H9 (cell line): ENCODE results near the gene ZBED2. TPM values are rescaled to one million over a fixed set of nuclear protein-coding genes. Genes with fewer than 3 reads are reported as not detected.

ENCODE experiments used
- DNase-seq: peaks from one replicate; pipeline ENCODE4 v3.0.0-alpha.2; 2017
- H2AFZ ChIP-seq: one replicate; pipeline ENCODE4 v1.6.1; 2013; ENCODE audit warnings: mild to moderate bottlenecking, low read length, control low read depth, moderate library complexity
- H2AK5ac ChIP-seq: 2 replicates; pipeline ENCODE4 v1.6.1; 2013; ENCODE audit warnings: low read length, control low read depth, mixed read lengths; ENCODE audit not compliant: insufficient read length
- H2BK120ac ChIP-seq: one replicate; pipeline ENCODE4 v1.6.1; 2013; ENCODE audit warnings: low read depth, mild to moderate bottlenecking, low read length, control low read depth, inconsistent platforms; ENCODE audit not compliant: poor library complexity, severe bottlenecking
- H2BK12ac ChIP-seq: 2 replicates; pipeline ENCODE4 v1.6.1; 2013; ENCODE audit warnings: low read length, control low read depth, mixed read lengths, low read depth; ENCODE audit not compliant: insufficient read length
- H2BK15ac ChIP-seq: 2 replicates; pipeline ENCODE4 v1.6.1; 2013; ENCODE audit warnings: low read depth, low read length, control low read depth
- H2BK20ac ChIP-seq: one replicate; pipeline ENCODE4 v1.6.1; 2013; ENCODE audit warnings: low read depth, mild to moderate bottlenecking, low read length, control low read depth, inconsistent platforms; ENCODE audit not compliant: poor library complexity, severe bottlenecking
- H2BK5ac ChIP-seq: 2 replicates; pipeline ENCODE4 v1.6.1; 2013; ENCODE audit warnings: low read length, control low read depth, mixed read lengths; ENCODE audit not compliant: insufficient read length
- H3K14ac ChIP-seq: 2 replicates; pipeline ENCODE4 v1.6.1; 2013; ENCODE audit warnings: low read length, control low read depth; ENCODE audit not compliant: insufficient read depth
- H3K18ac ChIP-seq: 2 replicates; pipeline ENCODE4 v1.6.1; 2013; ENCODE audit warnings: low read depth, mild to moderate bottlenecking, mixed read lengths, low read length, control low read depth; ENCODE audit not compliant: insufficient read length
- H3K23ac ChIP-seq: 2 replicates; pipeline ENCODE4 v1.6.1; 2013; ENCODE audit warnings: low read length, control low read depth, mixed read lengths, low read depth; ENCODE audit not compliant: insufficient read length
- H3K23me2 ChIP-seq: 2 replicates; pipeline ENCODE4 v1.6.1; 2013; ENCODE audit warnings: low read depth, mild to moderate bottlenecking, mixed read lengths, low read length, control low read depth; ENCODE audit not compliant: insufficient read length, poor library complexity, severe bottlenecking
- H3K27ac ChIP-seq: 2 replicates; pipeline ENCODE4 v1.5.1; 2013; ENCODE audit warnings: low read length, control low read depth, mixed read lengths, low read depth; ENCODE audit not compliant: insufficient read length
- H3K27me3 ChIP-seq: 2 replicates; pipeline ENCODE4 v1.6.1; 2013; ENCODE audit warnings: low read length, control low read depth, inconsistent platforms; ENCODE audit not compliant: insufficient read depth
- H3K4ac ChIP-seq: 2 replicates; pipeline ENCODE4 v1.6.1; 2013; ENCODE audit warnings: low read depth, mild to moderate bottlenecking, control low read depth, inconsistent platforms, low read length, moderate library complexity
- H3K4me1 ChIP-seq: 2 replicates; pipeline ENCODE4 v1.6.1; 2013; ENCODE audit warnings: low read length, control low read depth, inconsistent platforms; ENCODE audit not compliant: insufficient read depth
- H3K4me2 ChIP-seq: 2 replicates; pipeline ENCODE4 v1.6.1; 2013; ENCODE audit warnings: low read length, control low read depth, mixed read lengths; ENCODE audit not compliant: insufficient read length, insufficient read depth
- H3K56ac ChIP-seq: 2 replicates; pipeline ENCODE4 v1.6.1; 2013; ENCODE audit warnings: low read depth, mild to moderate bottlenecking, mixed read lengths, low read length, control low read depth; ENCODE audit not compliant: insufficient read length
- H3K79me1 ChIP-seq: 2 replicates; pipeline ENCODE4 v1.6.1; 2013; ENCODE audit warnings: low read depth, mild to moderate bottlenecking, moderate library complexity, low read length, control low read depth, inconsistent platforms; ENCODE audit not compliant: insufficient read depth, poor library complexity, severe bottlenecking
- H3K79me2 ChIP-seq: 2 replicates; pipeline ENCODE4 v1.6.1; 2013; ENCODE audit warnings: low read length, control low read depth, inconsistent platforms; ENCODE audit not compliant: insufficient read depth
- H3K9ac ChIP-seq: 2 replicates; pipeline ENCODE4 v1.6.1; 2013; ENCODE audit warnings: low read length, control low read depth, mixed read lengths; ENCODE audit not compliant: insufficient read length; ENCODE audit errors: extremely low read depth
- H3K9me3 ChIP-seq: one replicate; pipeline ENCODE4 v1.6.1; 2013; ENCODE audit warnings: low read depth, low read length, inconsistent platforms; ENCODE audit not compliant: control insufficient read depth
- H3T11ph ChIP-seq: one replicate; pipeline ENCODE4 v1.6.1; 2013; ENCODE audit warnings: mild to moderate bottlenecking, low read length, control low read depth, inconsistent platforms
- H4K20me1 ChIP-seq: one replicate; pipeline ENCODE4 v1.6.1; 2013; ENCODE audit not compliant: control insufficient read depth, insufficient read length, insufficient read depth
- H4K5ac ChIP-seq: 2 replicates; pipeline ENCODE4 v1.6.1; 2013; ENCODE audit warnings: low read depth, mild to moderate bottlenecking, mixed read lengths, low read length, control low read depth; ENCODE audit not compliant: insufficient read length
- H4K8ac ChIP-seq: replicated peaks from 2 replicates; pipeline ENCODE4 v1.6.1; 2013; ENCODE audit warnings: low read length, control low read depth, mixed read lengths, low read depth; ENCODE audit not compliant: insufficient read length
- H4K91ac ChIP-seq: 2 replicates; pipeline ENCODE4 v1.6.1; 2013; ENCODE audit warnings: low read depth, mild to moderate bottlenecking, moderate library complexity, mixed read lengths, low read length, control low read depth; ENCODE audit not compliant: insufficient read length
- H3K27ac Mint-ChIP-seq, 3 experiments: 2 replicates in 2 of 3; 3 replicates in 1 of 3; pipeline ENCODE4 v1.8.0; 2020 to 2021; ENCODE audit warnings: mixed read lengths in 3 of 3, mild to moderate bottlenecking in 1 of 3, moderate library complexity in 1 of 3
- H3K27me3 Mint-ChIP-seq: 2 replicates; pipeline ENCODE4 v1.8.0; 2021; ENCODE audit warnings: low read depth, mild to moderate bottlenecking, moderate library complexity, mixed read lengths
- H3K36me3 Mint-ChIP-seq, 3 experiments: 2 replicates in 2 of 3; 3 replicates in 1 of 3; pipeline ENCODE4 v1.8.0; 2020 to 2021; ENCODE audit warnings: low read depth in 3 of 3, mixed read lengths in 3 of 3; ENCODE audit not compliant: insufficient read depth in 1 of 3
- H3K4me1 Mint-ChIP-seq, 2 experiments: 2 replicates each; pipeline ENCODE4 v1.8.0; 2020; ENCODE audit warnings: mixed read lengths in 2 of 2
- H3K4me3 Mint-ChIP-seq, 2 experiments: 2 replicates in 1 of 2; 3 replicates in 1 of 2; pipeline ENCODE4 v1.8.0; 2020 to 2021; ENCODE audit warnings: mild to moderate bottlenecking in 2 of 2, mixed read lengths in 2 of 2, moderate library complexity in 1 of 2
- H3K9me3 Mint-ChIP-seq, 2 experiments: 2 replicates in 1 of 2; 3 replicates in 1 of 2; pipeline ENCODE4 v1.8.0; 2020; ENCODE audit warnings: mild to moderate bottlenecking in 2 of 2, mixed read lengths in 2 of 2, moderate library complexity in 1 of 2
- CTCF ChIP-seq: fragments of 200-600 bp; sonication (generic); conservative IDR thresholded peaks from 3 replicates; pipeline ENCODE4 v1.8.0; 2021; ENCODE audit warnings: antibody characterized with exemption, mild to moderate bottlenecking
- WGBS: extraction: QIAGEN DNeasy Blood & Tissue Kit; methylation state at CpG from one replicate; pipeline ENCODE4 v1.1.7; 2013; ENCODE audit warnings: missing lambda C conversion rate, low lambda C conversion rate, mixed read lengths; ENCODE audit not compliant: insufficient read length; ENCODE audit errors: extremely low coverage; 5-methylcytosine and 5-hydroxymethylcytosine counted together
- total RNA-seq: library from RNA; stranded (reverse); gene quantifications from 2 replicates; pipeline ENCODE4 v1.2.1, GENCODE V29; 2021

The ZBED2 gene
- total RNA-seq, 1 experiment from 2014 or later, result not detected

GRCh38 chr3:111594781-111595180 lies 365 bp downstream of the ZBED2 start:
- no peak overlapping the region for H3K27ac Mint-ChIP-seq
- H3K9me3 ChIP-seq, result no peaks in the 10 kb centered on the region
- no peaks in the 10 kb centered on the region for H4K20me1 ChIP-seq
- no peak overlapping the region for H3K27ac ChIP-seq
- H3K4me1 ChIP-seq, result no peaks in the 10 kb centered on the region
- WGBS, result no CpG with 5 or more reads among the region's 1 CpG
- no peak overlapping the region for H3K4me2 ChIP-seq
- no peak overlapping the region for H3K9ac ChIP-seq
- no peak overlapping the region for H3K18ac ChIP-seq
- no peak overlapping the region for H4K8ac ChIP-seq
- no peak overlapping the region for H2BK15ac ChIP-seq
- H3K79me2 ChIP-seq, result no peaks in the 10 kb centered on the region
- H2BK5ac ChIP-seq, result no peak overlapping the region
- no peaks in the 10 kb centered on the region for H3K36me3 Mint-ChIP-seq
- H2AK5ac ChIP-seq, result no peak overlapping the region
- no peak overlapping the region for H3K4ac ChIP-seq
- DNase-seq, result no peak
- H3K14ac ChIP-seq, result no peak overlapping the region
- no peak overlapping the region for H2BK120ac ChIP-seq
- no peaks in the 10 kb centered on the region for H3K27me3 ChIP-seq
- H3K79me1 ChIP-seq, result no peaks in the 10 kb centered on the region
- no peak overlapping the region for H3K4me3 Mint-ChIP-seq
- H3K27me3 Mint-ChIP-seq, result no peaks in the 10 kb centered on the region
- H3K9me3 Mint-ChIP-seq, result peaks cover 0 to 3% of the 10 kb centered on the region in 2 experiments; a peak in 1 of 5 replicates
- no peaks in the 10 kb centered on the region for H3K4me1 Mint-ChIP-seq
- no peak for TF ChIP-seq CTCF
- no peak overlapping the region for H3T11ph ChIP-seq
- H2BK20ac ChIP-seq, result no peak overlapping the region
- H3K56ac ChIP-seq, result no peak overlapping the region
- no peak overlapping the region for H4K5ac ChIP-seq
- H2BK12ac ChIP-seq, result no peak overlapping the region
- no peak overlapping the region for H4K91ac ChIP-seq
- H3K23me2 ChIP-seq, result no peaks in the 10 kb centered on the region
- H3K23ac ChIP-seq, result no peak overlapping the region
- H2AFZ ChIP-seq, result no peak overlapping the region
